HG02840 (cell line): Measurements from ENCODE around the gene RHOBTB1.

ENCODE experiments used
- ATAC-seq: cut with Tn5 transposase; IDR thresholded peaks from one replicate; pipeline ENCODE4 v1.9.1; 2021; ENCODE audit warnings: mild to moderate bottlenecking, moderate library complexity, moderate number of reproducible peaks; ENCODE audit not compliant: unreplicated experiment, low FRiP score

RHOBTB1 gene

GRCh38 chr10:60943316-60944057 is 498 bp downstream of the RHOBTB1 start:
- ATAC-seq = no peak

- ATAC-seq = no peak
These were observed 1.1 kb downstream of the RHOBTB1 start for GRCh38 chr10:60942788-60943315.

DNA sequence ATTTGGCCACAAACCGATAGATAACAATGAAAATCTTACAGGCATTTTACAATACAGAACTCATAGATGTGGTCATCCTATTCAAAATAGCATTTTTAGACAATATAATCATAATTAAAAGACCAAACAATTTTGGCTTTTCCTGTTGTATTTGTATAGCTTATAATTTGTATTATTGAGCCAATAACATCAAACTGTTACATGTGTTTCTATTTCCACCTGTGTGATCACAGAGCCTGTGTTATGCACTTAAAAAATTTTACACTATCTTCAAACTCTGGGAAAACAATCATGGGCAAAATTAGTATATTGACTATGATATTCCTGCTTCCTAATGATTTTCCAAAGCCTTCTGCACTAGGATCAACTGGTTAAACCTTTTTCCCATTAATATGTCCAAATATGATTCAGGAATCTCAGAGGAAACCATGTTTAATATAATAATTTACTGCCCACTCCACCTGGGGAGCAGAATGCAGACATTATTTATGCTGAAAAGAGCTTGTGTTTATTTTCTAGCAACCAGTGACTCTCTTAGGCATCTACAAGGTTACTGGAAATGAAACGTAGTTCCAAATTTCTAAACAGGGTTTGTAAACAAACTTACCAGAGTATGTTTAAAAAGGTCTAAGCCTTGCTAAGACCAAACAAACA is 1.7 kb downstream of the RHOBTB1 start:
- no peak for ATAC-seq

DNA sequence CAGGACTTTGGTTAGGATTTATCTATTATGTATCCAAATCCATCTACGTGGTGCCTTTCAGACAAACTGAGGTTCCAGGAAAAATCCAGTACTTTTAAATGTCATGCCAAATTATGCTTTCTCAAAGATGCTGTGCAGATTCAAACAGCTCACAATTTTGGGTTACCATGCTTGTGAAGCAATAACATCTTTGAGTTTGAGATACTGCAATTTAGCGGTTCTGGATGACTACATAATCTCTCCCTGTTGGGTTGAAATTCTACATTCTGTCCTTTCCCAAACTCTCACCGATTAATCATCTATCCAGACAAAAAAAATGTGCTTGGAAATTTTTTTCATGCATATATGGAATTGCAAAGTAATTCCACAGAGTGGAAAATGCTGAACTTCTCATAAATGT is 3.5 kb downstream of the RHOBTB1 start:
- no peak for ATAC-seq

DNA sequence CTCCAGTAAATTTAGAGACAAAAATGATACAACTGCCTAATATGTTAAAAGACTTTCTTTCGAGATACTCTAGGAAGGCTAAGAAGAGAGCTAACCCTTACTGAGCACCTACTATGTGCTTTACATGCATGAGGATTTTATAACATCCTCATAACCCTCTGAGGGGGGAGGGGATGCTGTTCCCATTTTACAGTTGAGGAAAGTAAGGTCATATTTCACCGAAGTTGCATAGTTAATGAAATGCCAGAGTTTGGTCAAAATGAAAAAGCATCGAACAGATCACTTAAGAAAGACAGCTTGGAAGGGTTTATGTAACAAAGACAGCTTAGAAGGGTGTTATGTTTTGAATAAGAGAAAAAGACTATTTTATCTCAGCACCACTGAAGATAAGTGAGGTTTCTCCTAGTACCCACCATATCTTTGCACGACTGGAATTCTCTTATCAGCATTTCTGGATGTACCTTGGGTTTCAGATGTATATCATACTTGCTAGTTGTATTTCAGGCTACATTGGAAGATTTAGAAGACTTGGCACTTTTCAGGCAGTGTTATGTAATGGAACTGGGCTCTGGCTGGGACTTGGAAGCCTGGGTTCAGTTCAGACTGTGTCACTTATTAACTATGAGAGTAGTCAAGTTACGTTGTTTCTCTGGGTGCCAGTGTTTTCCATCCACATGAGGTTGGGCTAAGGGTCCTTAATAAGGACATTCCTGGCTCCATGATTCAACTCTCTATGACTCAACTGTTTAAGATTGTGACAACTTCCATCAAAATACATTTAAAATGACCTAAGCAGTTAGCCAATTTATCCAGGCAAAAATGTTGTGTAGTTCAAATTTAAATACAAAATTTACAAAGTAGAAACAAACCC is 6.0 kb downstream of the RHOBTB1 start:
- ATAC-seq = no peak

GRCh38 chr10:60937022-60937421 is 7.0 kb downstream of the RHOBTB1 start:
- ATAC-seq = no peak

GRCh38 chr10:60934215-60935175 is 9.5 kb downstream of the RHOBTB1 start:
- ATAC-seq = no peak

DNA sequence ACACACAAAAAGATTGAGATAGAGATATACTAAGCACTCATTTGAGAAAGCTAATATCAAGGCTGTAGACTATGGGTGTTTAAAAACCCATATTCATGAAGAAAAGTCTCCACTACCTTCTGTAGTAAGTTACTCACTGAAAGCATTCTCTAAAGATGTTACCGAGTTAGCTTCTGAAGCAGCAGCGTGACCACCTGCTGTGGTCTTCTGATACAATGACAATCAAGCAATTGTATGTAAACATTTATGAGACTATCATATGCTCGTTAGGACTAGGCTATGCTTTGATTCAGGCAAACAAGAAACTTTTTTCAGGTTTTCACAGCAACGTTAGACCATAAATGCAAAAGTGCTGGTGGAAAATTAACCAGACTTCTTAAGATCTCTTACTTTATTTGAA is 11.2 kb downstream of the RHOBTB1 start:
- ATAC-seq = no peak

- no peak for ATAC-seq
These were observed 13.7 kb downstream of the RHOBTB1 start for GRCh38 chr10:60930237-60930636.

GRCh38 chr10:60921633-60922032 is 22.4 kb downstream of the RHOBTB1 start:
- no peak for ATAC-seq

GRCh38 chr10:60920479-60920878 is 23.5 kb downstream of the RHOBTB1 start:
- ATAC-seq = no peak

DNA sequence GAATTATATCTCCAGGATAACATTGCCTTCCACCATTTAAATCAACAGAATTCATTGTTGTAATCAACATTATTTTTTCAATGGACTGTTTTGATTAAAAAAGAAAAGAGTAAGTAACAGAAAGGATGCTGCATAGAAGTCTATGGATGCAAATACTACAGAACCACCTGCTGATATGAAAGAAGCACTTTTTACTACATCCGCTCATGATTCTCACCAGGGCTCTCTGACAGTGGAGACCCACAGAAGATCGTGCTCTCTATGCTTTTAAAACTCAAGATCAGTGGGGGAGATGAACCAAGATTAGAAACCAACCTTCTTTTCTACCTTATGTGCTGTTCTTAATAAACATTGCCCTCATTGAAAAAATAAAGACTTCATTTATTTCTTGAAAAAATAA is 24.4 kb downstream of the RHOBTB1 start:
- ATAC-seq = no peak

- ATAC-seq = no peak
These were observed 26.4 kb downstream of the RHOBTB1 start for GRCh38 chr10:60917331-60918280.

DNA sequence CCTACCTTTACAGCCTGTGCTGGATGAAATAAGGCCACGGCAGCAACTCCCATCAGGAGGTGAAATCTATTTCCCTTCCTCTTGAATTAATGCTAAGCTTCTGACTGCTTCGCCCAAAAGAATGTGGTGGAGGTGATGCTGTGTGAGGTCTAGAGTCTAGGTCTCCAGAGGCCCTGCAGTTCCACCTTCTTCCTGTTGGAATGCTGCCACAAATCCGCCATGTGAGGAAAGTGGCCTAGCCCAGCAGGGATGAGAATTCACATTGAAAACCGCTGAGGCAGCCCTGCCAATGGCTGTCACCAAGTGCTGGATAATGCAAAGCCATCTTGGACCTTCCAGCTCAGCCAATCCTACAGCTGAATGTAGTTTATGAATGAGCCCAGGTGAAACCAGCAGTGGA is 28.0 kb downstream of the RHOBTB1 start:
- ATAC-seq = no peak

DNA sequence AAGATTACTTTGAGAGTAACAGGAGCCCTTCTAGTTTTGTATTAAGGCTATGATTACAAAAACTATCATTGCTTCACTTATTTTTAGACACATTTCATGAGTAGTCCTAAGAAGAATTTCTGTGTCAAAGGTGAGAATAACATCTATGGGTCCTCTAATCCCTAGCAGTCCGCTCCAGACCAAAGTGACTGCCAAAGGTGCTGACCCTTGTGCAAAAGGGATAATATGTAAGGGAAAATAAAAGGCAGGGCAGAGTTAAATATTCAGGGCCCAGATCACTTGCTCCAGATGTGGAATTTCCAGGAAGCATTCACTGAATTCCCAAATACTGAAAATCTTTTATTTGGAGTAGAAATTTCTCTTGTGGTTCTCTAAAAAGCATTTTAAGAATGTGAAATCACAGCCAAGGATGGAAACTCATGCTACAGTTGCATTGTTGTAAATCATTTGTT is 29.3 kb downstream of the RHOBTB1 start:
- ATAC-seq = no peak

DNA sequence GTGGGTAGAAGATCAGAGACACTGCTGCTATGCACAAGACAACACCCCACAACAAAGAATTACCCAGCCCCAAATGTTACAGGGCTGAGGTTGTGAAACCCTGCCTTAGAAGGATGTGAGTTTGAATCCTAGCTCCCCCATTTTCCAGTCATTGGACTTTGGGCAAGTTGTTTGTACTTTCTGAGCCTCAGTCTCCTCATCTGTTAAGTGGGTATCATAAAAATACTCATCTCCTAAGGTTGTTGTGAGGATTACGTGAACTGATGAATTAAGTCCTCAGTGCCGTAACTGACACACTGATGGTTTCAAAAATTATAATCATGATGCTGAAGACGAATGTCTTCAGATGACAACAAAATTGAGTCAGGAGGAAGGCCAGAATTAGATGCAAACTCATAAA is 30.3 kb downstream of the RHOBTB1 start:
- no peak for ATAC-seq

- ATAC-seq = no peak
These were observed 30.9 kb downstream of the RHOBTB1 start for GRCh38 chr10:60913071-60913470.

DNA sequence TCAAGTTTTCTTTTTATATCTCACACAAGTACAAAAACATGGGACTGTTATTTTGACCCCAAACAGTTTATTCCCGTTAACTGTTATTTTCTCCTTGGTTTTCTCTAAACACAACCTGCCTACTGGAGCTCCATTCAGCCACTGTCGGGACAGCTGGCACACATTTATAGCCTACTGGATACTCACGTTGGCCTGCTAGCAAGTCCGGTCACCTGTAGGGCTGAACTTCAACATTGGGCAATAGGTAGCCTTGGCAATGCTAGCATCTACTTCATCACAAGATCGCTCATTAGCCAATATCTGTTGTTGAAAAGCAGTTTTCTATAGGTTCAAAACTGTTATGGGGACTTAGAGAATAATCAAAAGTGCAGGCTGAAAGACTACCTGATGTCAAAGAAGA is 32.3 kb downstream of the RHOBTB1 start:
- no peak for ATAC-seq

- ATAC-seq = no peak
These were observed 32.8 kb downstream of the RHOBTB1 start for GRCh38 chr10:60911216-60911615.
